ENCODE results near the gene CCDC33.

CCDC33 gene

GRCh38 chr15:74333662-74334061, 97.5 kb downstream of the CCDC33 start:
- H3K4me3 ChIP-seq (ENCODE audit: low read depth, low read length): no peak overlapping the region
- DNase-seq (ENCODE audit: low read depth): no peak
- no peak for TF ChIP-seq CTCF (conservative IDR thresholded peaks at IDR 0.05; ENCODE audit: low read depth, low read length)

- no peak for TF ChIP-seq CTCF (conservative IDR thresholded peaks at IDR 0.05; ENCODE audit: low read depth, low read length)
- H3K4me3 ChIP-seq (ENCODE audit: low read depth, low read length): no peak overlapping the region
- DNase-seq (ENCODE audit: low read depth): no peak
Measured at GRCh38 chr15:74334127-74334526, 98.0 kb downstream of the CCDC33 start.

- no peak for TF ChIP-seq CTCF (conservative IDR thresholded peaks at IDR 0.05; ENCODE audit: low read depth, low read length)
- DNase-seq (ENCODE audit: low read depth): no peak
- no peak overlapping the region for H3K4me3 ChIP-seq (ENCODE audit: low read depth, low read length)
Measured at GRCh38 chr15:74335396-74335795, 99.3 kb downstream of the CCDC33 start.

- no peak for DNase-seq (ENCODE audit: low read depth)
- no peak overlapping the region for H3K4me3 ChIP-seq (ENCODE audit: low read depth, low read length)
Measured at GRCh38 chr15:74336061-74337005, 100.2 kb downstream of the CCDC33 start.

GRCh38 chr15:74337146-74337545, 101.0 kb downstream of the CCDC33 start:
- DNase-seq (ENCODE audit: low read depth): no peak
- H3K4me3 ChIP-seq (ENCODE audit: low read depth, low read length): no peak overlapping the region
- no peak for TF ChIP-seq CTCF (conservative IDR thresholded peaks at IDR 0.05; ENCODE audit: low read depth, low read length)

More at GRCh38 chr15:74336061-74337005, 100.2 kb downstream of the CCDC33 start:
- peak; percentile 29 for TF ChIP-seq CTCF (conservative IDR thresholded peaks at IDR 0.05; ENCODE audit: low read depth, low read length)

GRCh38 chr15:74337607-74338211, 101.6 kb downstream of the CCDC33 start:
- H3K4me3 ChIP-seq (ENCODE audit: low read depth, low read length): no peak overlapping the region
- TF ChIP-seq CTCF (conservative IDR thresholded peaks at IDR 0.05; ENCODE audit: low read depth, low read length): no peak
- DNase-seq (ENCODE audit: low read depth): no peak
